Bronchial epithelial cell (primary cell): ENCODE results near the gene WDR36. TPM values are rescaled to one million over a fixed set of nuclear protein-coding genes. Genes with fewer than 3 reads are reported as not detected.
"Not testable (repeated sequence)": the region's sequence is repeated elsewhere in the genome, so short reads cannot be mapped to it uniquely, and the experiment has no call there.

Experiments used
- DNase-seq: peaks from one replicate; pipeline ENCODE4 v3.0.0-alpha.2; 2010; ENCODE audit warnings: low read depth
- FAIRE-seq: peaks from 2 replicates; lab custom pipeline; 2011; peaks lifted over from hg19 to GRCh38; lab: Jason Lieb, UNC
- H3K27me3 ChIP-seq: 2 replicates; pipeline ENCODE4 v1.5.1; 2011; ENCODE audit warnings: low read length; ENCODE audit not compliant: control insufficient read depth, insufficient read depth
- H3K36me3 ChIP-seq: 2 replicates; pipeline ENCODE4 v1.5.1; 2011; ENCODE audit warnings: low read length; ENCODE audit not compliant: control insufficient read depth, insufficient read depth
- H3K4me3 ChIP-seq: 2 replicates; pipeline ENCODE4 v1.5.1; 2011; ENCODE audit warnings: mild to moderate bottlenecking, low read depth, low read length, control low read depth
- CTCF ChIP-seq: IDR thresholded peaks from 2 replicates; pipeline ENCODE4 v1.5.1; 2011; ENCODE audit warnings: mild to moderate bottlenecking, moderate library complexity, low read length, control low read depth, inconsistent platforms; ENCODE audit not compliant: insufficient read depth, severe bottlenecking
- total RNA-seq: library from RNA; depleted of rRNA; stranded (reverse); fragments of >200 nt; gene quantifications from 2 replicates; pipeline ENCODE4 v1.2.1, GENCODE V29; 2014

The WDR36 gene
- total RNA-seq, 1 donor from 2014 or later = 55.3 TPM

GRCh38 chr5:111138096-111138495, 45.9 kb downstream of the WDR36 start:
- no peaks in the 10 kb centered on the region for H3K36me3 ChIP-seq
- TF ChIP-seq CTCF = no peak
- FAIRE-seq (no peak), DNase-seq (no peak)
- no peak overlapping the region for H3K4me3 ChIP-seq
- H3K27me3 ChIP-seq = no peaks in the 10 kb centered on the region

DNA sequence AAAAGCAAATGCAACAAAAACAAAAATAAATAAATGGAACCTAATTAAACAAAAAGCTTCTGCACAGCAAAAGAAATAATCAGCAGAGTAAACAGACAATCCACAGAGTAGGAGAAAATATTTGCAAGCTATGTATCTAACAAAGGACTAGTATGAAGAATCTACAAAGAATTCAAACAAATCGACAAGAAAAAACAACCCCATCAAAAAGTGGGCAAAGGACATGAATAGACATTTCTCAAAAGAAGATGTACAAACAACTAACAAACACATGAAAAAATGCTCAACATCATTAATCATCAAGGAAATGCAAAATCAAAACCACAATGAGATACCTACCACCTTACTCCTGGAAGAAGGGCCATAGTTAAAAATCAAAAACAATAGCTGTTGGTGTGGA, 49.3 kb downstream of the WDR36 start:
- H3K27me3 ChIP-seq, H3K4me3 ChIP-seq, FAIRE-seq, H3K36me3 ChIP-seq: not testable (repeated sequence)
- peak; percentile 33 for DNase-seq

- Histone ChIP-seq H3K4me3 (no peak overlapping the region), H3K36me3 (no peaks in the 10 kb centered on the region), H3K27me3 (peaks cover 2% of the 10 kb centered on the region)
- TF ChIP-seq CTCF = no peak
- no peak for DNase-seq
- no peak for FAIRE-seq
Measured at GRCh38 chr5:111142932-111143331, 50.8 kb downstream of the WDR36 start.

DNA sequence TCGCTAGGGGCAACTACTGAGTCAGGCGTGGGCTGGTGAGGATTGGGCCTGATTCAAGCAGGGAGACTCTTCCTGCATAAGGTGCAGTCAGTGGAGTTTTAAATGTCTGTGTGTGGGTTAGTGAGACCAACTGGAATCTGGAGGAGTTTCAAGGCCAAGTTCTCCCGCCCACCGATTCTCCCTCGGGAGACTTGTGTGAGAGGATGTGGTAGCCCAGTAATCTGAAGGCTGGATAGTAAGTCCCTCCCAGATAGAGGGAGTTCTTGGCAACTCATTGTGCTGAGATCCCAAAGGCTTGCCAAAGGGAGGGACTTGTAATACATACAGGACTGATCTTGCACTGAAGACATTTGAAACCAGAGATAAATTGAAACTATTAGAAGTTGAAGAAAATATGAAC, 51.8 kb downstream of the WDR36 start:
- no peak for FAIRE-seq
- peak; percentile 71 for DNase-seq
- no peak overlapping the region for H3K4me3 ChIP-seq
- no peak for TF ChIP-seq CTCF
- no peaks in the 10 kb centered on the region for H3K36me3 ChIP-seq
- H3K27me3 ChIP-seq = peaks cover 2% of the 10 kb centered on the region

- H3K36me3 ChIP-seq = no peaks in the 10 kb centered on the region
- TF ChIP-seq CTCF = no peak
- DNase-seq (peak; percentile 37), FAIRE-seq (no peak)
- peaks cover 2% of the 10 kb centered on the region for H3K27me3 ChIP-seq
- H3K4me3 ChIP-seq = no peak overlapping the region
Measured at GRCh38 chr5:111144352-111144930, 52.3 kb downstream of the WDR36 start.

DNA sequence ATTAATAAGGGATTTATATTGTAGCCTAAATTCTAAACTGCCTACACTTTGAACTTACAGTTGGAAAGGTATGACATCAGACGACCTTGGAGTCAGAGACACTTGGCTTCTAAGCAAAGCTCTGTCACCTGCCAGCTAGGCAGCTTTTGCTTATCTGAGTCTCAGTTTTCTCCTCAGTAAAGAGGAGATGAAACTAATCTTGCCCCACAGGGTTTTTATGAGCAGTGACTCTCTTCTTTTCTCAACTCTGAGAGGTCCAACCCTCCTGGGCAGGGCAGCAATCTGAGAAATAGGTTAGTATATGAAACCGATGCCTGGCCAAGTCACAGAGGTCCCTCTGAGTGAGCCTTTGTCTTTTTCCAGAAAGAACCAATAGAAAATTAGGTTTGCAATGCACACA, 53.9 kb downstream of the WDR36 start:
- no peak for TF ChIP-seq CTCF
- no peak for FAIRE-seq
- DNase-seq = no peak
- Histone ChIP-seq H3K4me3 (no peak overlapping the region), H3K27me3 (peaks cover 2% of the 10 kb centered on the region), H3K36me3 (no peaks in the 10 kb centered on the region)
